Amygdala (tissue), 56 donors: ENCODE measurements around the gene TFDP1.

ENCODE experiments used
- DNase-seq, 56 donors: peaks; one replicate each; lab custom pipeline; 2025; lab: John Stamatoyannopoulos, UW

The TFDP1 gene

GRCh38 chr13:113671066-113672001 is 86.8 kb downstream of the TFDP1 start:
- DNase-seq = no peak

DNA sequence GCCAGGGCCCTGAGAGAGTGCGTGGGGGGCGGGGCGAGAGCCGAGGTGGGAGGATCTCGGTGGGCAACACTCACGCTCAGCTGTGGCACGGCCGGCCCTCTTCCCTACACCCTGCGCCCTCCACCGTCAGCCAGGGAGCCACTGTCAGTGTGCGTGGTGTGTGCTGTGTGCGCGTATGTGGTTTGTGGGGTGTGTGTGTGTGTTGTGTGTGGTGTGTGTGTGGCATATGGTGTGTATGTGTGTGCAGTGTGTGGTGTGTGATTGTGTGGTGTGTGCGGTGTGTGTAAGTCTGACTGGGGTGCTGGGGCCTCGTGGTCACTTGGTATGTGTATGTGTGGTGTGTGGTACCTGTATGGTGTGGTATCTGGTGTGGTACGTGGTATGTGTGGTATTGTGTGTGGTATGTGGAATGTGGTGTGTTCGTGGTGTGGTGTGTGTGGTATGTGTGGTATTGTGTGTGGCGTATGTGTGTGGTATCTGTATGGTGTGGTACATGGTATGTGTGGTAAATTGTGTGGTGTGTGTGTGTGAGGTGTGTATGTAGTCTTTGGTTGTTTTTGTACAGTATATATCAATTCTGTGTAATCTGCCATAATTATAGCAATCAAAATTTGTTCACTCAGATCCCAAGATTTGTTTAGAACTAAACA is 87.6 kb downstream of the TFDP1 start:
- no peak for DNase-seq
